ENCODE data around the gene HOTAIR. TPM values are rescaled to one million over a fixed set of nuclear protein-coding genes. Genes with fewer than 3 reads are reported as not detected.

Gene HOTAIR
- not detected in 2 replicates for polyA plus RNA-seq

DNA sequence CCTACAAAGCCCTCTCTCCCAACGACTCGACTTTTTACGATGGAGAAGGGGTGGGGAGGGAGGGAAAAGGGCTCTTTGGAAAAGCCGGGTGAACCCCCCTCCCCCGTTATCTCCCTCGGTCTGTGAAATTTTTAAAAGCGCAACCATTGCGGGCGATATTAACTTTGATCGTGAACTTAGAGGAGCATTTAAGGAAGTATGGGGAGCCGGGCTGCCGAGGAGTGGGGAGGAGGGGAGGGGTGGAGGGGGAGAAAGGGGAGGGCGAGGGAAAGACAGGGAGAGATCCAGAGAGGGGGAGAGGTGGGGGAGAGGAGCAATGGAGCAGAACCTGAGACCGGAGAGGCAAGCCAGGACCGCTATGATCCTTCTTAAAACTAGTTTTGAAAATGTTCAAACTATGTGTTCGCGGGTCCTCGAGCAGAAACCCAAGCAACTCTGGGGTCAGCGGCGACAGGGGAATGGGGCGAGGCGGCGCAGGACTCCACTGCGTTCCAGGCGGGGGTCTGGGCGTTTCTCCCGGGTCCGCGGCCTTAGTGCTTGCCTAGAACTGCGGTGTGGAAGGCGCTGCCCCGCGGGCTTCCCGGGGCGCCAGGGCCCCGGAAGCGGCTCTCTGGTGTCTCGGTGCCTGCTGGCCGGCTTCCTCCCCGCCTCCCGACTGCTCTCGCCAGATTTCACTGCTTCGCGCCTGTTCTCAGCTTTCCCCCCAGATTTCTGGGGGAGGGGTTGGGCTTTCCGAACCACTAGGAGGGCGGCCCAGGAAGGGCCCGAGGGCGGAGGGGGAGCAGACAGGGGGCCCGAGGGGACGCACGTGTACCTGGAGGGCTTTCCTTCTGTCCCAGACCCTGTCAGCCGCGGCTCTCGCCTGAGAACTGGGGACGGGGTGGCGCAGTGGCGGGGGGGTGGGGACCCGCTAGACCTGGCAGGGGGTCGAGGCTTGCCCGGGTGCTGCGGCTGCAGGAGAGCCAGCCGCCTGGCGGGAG is at the start of gene HOTAIR:
Gene HOTAIR, minus strand, starts transcription at position 871 of the 980 bp plus-strand sequence.

GRCh38 chr12:54000116-54001114 is 25.7 kb upstream of the HOTAIR start, which contains the start of gene HOXC9:
Gene HOXC9, plus strand, starts transcription at chr12:54000161. Its CDS starts 28 bp downstream, at chr12:54000189.

DNA sequence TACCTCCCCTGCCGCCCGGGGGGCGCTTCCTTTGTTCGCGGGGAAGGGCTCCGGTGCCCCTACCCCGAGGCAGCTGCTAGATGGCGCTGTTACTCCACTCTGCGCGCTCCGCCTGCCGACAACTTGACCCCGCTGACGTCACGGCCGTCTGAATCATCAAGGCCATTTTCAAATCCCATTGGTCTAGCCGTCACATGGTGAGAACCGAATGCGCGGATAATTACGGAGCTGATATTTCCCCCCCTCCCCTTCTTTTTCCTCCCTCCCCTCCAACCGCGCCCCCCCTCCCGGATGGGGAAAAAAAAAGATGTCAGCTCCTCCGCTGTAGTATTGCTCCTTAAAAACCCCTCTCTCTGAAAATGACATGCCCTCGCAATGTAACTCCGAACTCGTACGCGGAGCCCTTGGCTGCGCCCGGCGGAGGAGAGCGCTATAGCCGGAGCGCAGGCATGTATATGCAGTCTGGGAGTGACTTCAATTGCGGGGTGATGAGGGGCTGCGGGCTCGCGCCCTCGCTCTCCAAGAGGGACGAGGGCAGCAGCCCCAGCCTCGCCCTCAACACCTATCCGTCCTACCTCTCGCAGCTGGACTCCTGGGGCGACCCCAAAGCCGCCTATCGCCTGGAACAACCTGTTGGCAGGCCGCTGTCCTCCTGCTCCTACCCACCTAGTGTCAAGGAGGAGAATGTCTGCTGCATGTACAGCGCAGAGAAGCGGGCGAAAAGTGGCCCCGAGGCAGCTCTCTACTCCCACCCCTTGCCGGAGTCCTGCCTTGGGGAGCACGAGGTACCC is 10.3 kb upstream of the HOTAIR start, which contains the start of gene HOXC10:
Gene HOXC10, plus strand, starts transcription at position 246 of the 791 bp plus-strand sequence. Its CDS starts 114 bp downstream, at position 360.

GRCh38 chr12:53972722-53973235 is 2.0 kb downstream of the HOTAIR start, which contains the start of gene HOXC11:
Gene HOXC11, plus strand, starts transcription at chr12:53973126. Its CDS starts 116 bp downstream, at chr12:53973242.

DNA sequence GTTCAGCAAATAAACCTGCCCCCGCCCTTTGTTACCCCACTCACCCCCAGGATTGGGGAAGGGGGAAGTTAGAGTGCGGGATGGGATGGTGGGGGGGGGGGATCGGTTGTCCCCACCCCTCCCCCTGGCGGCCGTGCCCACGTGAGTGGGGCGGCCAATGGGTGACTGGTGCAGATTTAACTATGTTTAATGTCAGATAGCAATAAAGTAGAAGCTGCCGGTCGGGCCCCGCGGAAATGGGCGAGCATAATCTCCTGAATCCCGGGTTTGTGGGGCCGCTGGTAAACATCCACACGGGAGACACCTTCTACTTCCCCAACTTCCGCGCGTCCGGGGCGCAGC is 20.1 kb downstream of the HOTAIR start, which contains the start of gene HOXC12:
Gene HOXC12, plus strand, starts transcription at position 210 of the 342 bp plus-strand sequence. Its CDS starts 27 bp downstream, at position 237.

GRCh38 chr12:53938326-53939140 is 36.2 kb downstream of the HOTAIR start, which contains the start of gene HOXC13:
Gene HOXC13, plus strand, starts transcription at chr12:53938831. Its CDS starts 76 bp downstream, at chr12:53938907.

Other genes with a start within 250 kb of the HOTAIR start
- gene CALCOCO1, start 247.5 kb downstream of the HOTAIR start, polyA plus RNA-seq: 18.7 and 38.1 TPM in 2 replicates
- gene CISTR, start 223.0 kb downstream of the HOTAIR start, polyA plus RNA-seq: 0.62 TPM in 1 of 2 replicates, not detected in the other
- gene HOXC13, start 36.1 kb downstream of the HOTAIR start, polyA plus RNA-seq: not detected in 2 replicates
- not detected in 2 replicates for gene HOXC12, start 20.1 kb downstream of the HOTAIR start, polyA plus RNA-seq
- not detected in 2 replicates for gene HOXC11, start 1.8 kb downstream of the HOTAIR start, polyA plus RNA-seq
- gene HOXC10, start 10.2 kb upstream of the HOTAIR start, polyA plus RNA-seq: not detected in 2 replicates
- gene HOXC9, start 25.2 kb upstream of the HOTAIR start, polyA plus RNA-seq: not detected in 2 replicates
- not detected in 2 replicates for gene HOXC8, start 34.0 kb upstream of the HOTAIR start, polyA plus RNA-seq
- gene HOXC6, start 53.5 kb upstream of the HOTAIR start, polyA plus RNA-seq: not detected in 2 replicates
- gene HOXC5, start 58.1 kb upstream of the HOTAIR start, polyA plus RNA-seq: not detected in 2 replicates
- gene HOXC4, start 78.9 kb upstream of the HOTAIR start, polyA plus RNA-seq: not detected in 2 replicates
- gene SMUG1, start 214.0 kb upstream of the HOTAIR start, polyA plus RNA-seq: 14.4 and 18.8 TPM in 2 replicates